Fibroblast of lung (primary cell): Measurements from ENCODE around the gene RAB36. TPM values are rescaled to one million over a fixed set of nuclear protein-coding genes. Genes with fewer than 3 reads are reported as not detected.

Source experiments
- DNase-seq, 2 donors: peaks; one replicate each; pipeline versions ENCODE4 v3.0.0 to v3.0.0-alpha.2; 2010; ENCODE audit warnings: low read depth in 2 of 2
- H2AFZ ChIP-seq: 2 replicates; pipeline ENCODE4 v1.5.1; 2012; ENCODE audit warnings: low read length, control low read depth, inconsistent platforms
- H3K27ac ChIP-seq: 2 replicates; pipeline ENCODE4 v1.5.1; 2011; ENCODE audit warnings: low read length, control low read depth; ENCODE audit not compliant: insufficient read depth
- H3K27me3 ChIP-seq: 2 replicates; pipeline ENCODE4 v1.5.1; 2011; ENCODE audit warnings: mild to moderate bottlenecking, low read length; ENCODE audit not compliant: control insufficient read depth, insufficient read depth
- H3K36me3 ChIP-seq: 2 replicates; pipeline ENCODE4 v1.5.1; 2011; ENCODE audit warnings: low read length; ENCODE audit not compliant: control insufficient read depth, insufficient read depth
- H3K4me1 ChIP-seq: 2 replicates; pipeline ENCODE4 v1.5.1; 2011; ENCODE audit warnings: low read length; ENCODE audit not compliant: control insufficient read depth, insufficient read depth; ENCODE audit errors: extremely low read depth
- H3K4me2 ChIP-seq: 2 replicates; pipeline ENCODE4 v1.5.1; 2011; ENCODE audit warnings: low read length, control low read depth; ENCODE audit not compliant: insufficient read depth; ENCODE audit errors: extremely low read depth
- H3K4me3 ChIP-seq, 4 experiments: fragments of 200-600 bp in 1 of 4; sonication (generic) in 1 of 4; replicated peaks in 1 of 4; 2 replicates each; pipeline ENCODE4 v1.5.1; 2011 to 2016; ENCODE audit warnings: low read length in 4 of 4, low read depth in 3 of 4, mild to moderate bottlenecking in 3 of 4, control low read depth in 2 of 4, inconsistent platforms in 1 of 4, mixed read lengths in 1 of 4; ENCODE audit not compliant: insufficient read depth in 1 of 4; ENCODE audit errors: control extremely low read depth in 1 of 4
- H3K79me2 ChIP-seq: 2 replicates; pipeline ENCODE4 v1.5.1; 2012; ENCODE audit warnings: mild to moderate bottlenecking, low read length, inconsistent platforms; ENCODE audit not compliant: control insufficient read depth, insufficient read depth
- H3K9ac ChIP-seq: 2 replicates; pipeline ENCODE4 v1.5.1; 2011; ENCODE audit warnings: mild to moderate bottlenecking, low read length, control low read depth; ENCODE audit not compliant: insufficient read depth
- H3K9me3 ChIP-seq: 2 replicates; pipeline ENCODE4 v1.5.1; 2012; ENCODE audit warnings: low read depth, low read length; ENCODE audit not compliant: control insufficient read depth, insufficient read depth
- H4K20me1 ChIP-seq: 2 replicates; pipeline ENCODE4 v1.5.1; 2011; ENCODE audit warnings: low read length; ENCODE audit not compliant: control insufficient read depth, insufficient read depth; ENCODE audit errors: extremely low read depth
- CTCF ChIP-seq, 2 donors: IDR thresholded peaks in 1 of 2; conservative IDR thresholded peaks in 1 of 2; 1 replicate in 1 of 2; 2 replicates in 1 of 2; pipeline ENCODE4 v1.5.1; 2011 to 2012; ENCODE audit warnings: low read length in 2 of 2, control low read depth in 1 of 2, inconsistent platforms in 1 of 2, low read depth in 1 of 2, mild to moderate bottlenecking in 1 of 2
- EZH2 ChIP-seq: IDR thresholded peaks from 2 replicates; pipeline ENCODE4 v1.5.1; 2012; ENCODE audit warnings: low read length, control low read depth, mild to moderate bottlenecking; ENCODE audit errors: missing control alignments
- polyA plus RNA-seq, 2 donors: library from polyadenylated mRNA; depleted of rRNA in 1 of 2; stranded (reverse) in 1 of 2; unstranded in 1 of 2; fragments of >200 nt; gene quantifications; 2 replicates each; pipeline ENCODE4 v1.2.1, GENCODE V29; 2011 to 2012; ENCODE audit warnings: missing spikeins in 1 of 2
- total RNA-seq: library from RNA; depleted of rRNA; stranded (reverse); fragments of >200 nt; gene quantifications from 2 replicates; pipeline ENCODE4 v1.2.1, GENCODE V29; 2014

RAB36 gene
- total and polyA plus RNA-seq, 2 donors (not counting 1 experiment from before 2014, with no cell fraction given) = 2.5 to 3.7 TPM

GRCh38 chr22:23110190-23110921, 34.9 kb upstream of the RAB36 start:
- no peaks in the 10 kb centered on the region for H3K27me3 ChIP-seq
- no peak overlapping the region for H3K27ac ChIP-seq
- no peak overlapping the region for H3K9ac ChIP-seq
- H3K9me3 ChIP-seq = no peaks in the 10 kb centered on the region
- no peak overlapping the region for H3K4me3 ChIP-seq
- no peak overlapping the region for H3K4me2 ChIP-seq
- H3K79me2 ChIP-seq = no peaks in the 10 kb centered on the region
- no peaks in the 10 kb centered on the region for H4K20me1 ChIP-seq
- no peaks in the 10 kb centered on the region for H3K4me1 ChIP-seq
- TF ChIP-seq EZH2 = no peak
- TF ChIP-seq CTCF (conservative IDR thresholded peaks at IDR 0.05 in 1 of 2, IDR thresholded peaks at IDR 0.05 in 1 of 2; ENCODE audit: low read depth in 1 of 2, low read length in 2 of 2) = no peak
- DNase-seq = no peak
- no peaks in the 10 kb centered on the region for H3K36me3 ChIP-seq
- H2AFZ ChIP-seq = no peak overlapping the region

- Histone ChIP-seq H3K9ac (no peak overlapping the region), H2AFZ (no peak overlapping the region), H3K4me2 (no peak overlapping the region), H3K27me3 (no peaks in the 10 kb centered on the region), H3K36me3 (no peaks in the 10 kb centered on the region), H4K20me1 (no peaks in the 10 kb centered on the region), H3K4me3 (no peak overlapping the region), H3K4me1 (no peaks in the 10 kb centered on the region), H3K9me3 (no peaks in the 10 kb centered on the region), H3K27ac (no peak overlapping the region), H3K79me2 (no peaks in the 10 kb centered on the region)
- no peak for TF ChIP-seq EZH2
- TF ChIP-seq CTCF (conservative IDR thresholded peaks at IDR 0.05 in 1 of 2, IDR thresholded peaks at IDR 0.05 in 1 of 2; ENCODE audit: low read depth in 1 of 2, low read length in 2 of 2) = no peak
- peak in 1 of 2 donors; percentile 5 for DNase-seq
Measured at GRCh38 chr22:23110922-23111527, 34.3 kb upstream of the RAB36 start.

- no peaks in the 10 kb centered on the region for H3K36me3 ChIP-seq
- no peak overlapping the region for H3K4me2 ChIP-seq
- H3K4me1 ChIP-seq = no peaks in the 10 kb centered on the region
- no peaks in the 10 kb centered on the region for H3K9me3 ChIP-seq
- H3K79me2 ChIP-seq = no peaks in the 10 kb centered on the region
- no peak for TF ChIP-seq EZH2
- TF ChIP-seq CTCF (conservative IDR thresholded peaks at IDR 0.05 in 1 of 2, IDR thresholded peaks at IDR 0.05 in 1 of 2; ENCODE audit: low read depth in 1 of 2, low read length in 2 of 2) = no peak
- no peaks in the 10 kb centered on the region for H3K27me3 ChIP-seq
- no peak overlapping the region for H2AFZ ChIP-seq
- H3K27ac ChIP-seq = no peak overlapping the region
- H3K9ac ChIP-seq = no peak overlapping the region
- H3K4me3 ChIP-seq = no peak overlapping the region
- H4K20me1 ChIP-seq = no peaks in the 10 kb centered on the region
- no peak for DNase-seq
Measured at GRCh38 chr22:23112472-23113012, 32.7 kb upstream of the RAB36 start.
